ENCODE data around the gene USP24. TPM values are rescaled to one million over a fixed set of nuclear protein-coding genes. Genes with fewer than 3 reads are reported as not detected.

USP24 gene
- total RNA-seq, 1 donor from 2014 or later, result 57.1 TPM

- no peak overlapping the region for H3K27ac Mint-ChIP-seq
- no peaks in the 10 kb centered on the region for H3K9me3 Mint-ChIP-seq (ENCODE audit: low read depth)
- DNase-seq (ENCODE audit: low spot score, unreplicated experiment), result no peak
- H3K27me3 Mint-ChIP-seq, result no peaks in the 10 kb centered on the region
- H3K4me1 Mint-ChIP-seq (ENCODE audit: low read depth), result peaks cover 11% of the 10 kb centered on the region
- no peak for TF ChIP-seq CTCF (IDR thresholded peaks at IDR 0.05; ENCODE audit: unreplicated experiment)
- no peak overlapping the region for H3K4me3 Mint-ChIP-seq (ENCODE audit: low read depth)
- H3K36me3 Mint-ChIP-seq (ENCODE audit: insufficient read depth), result peaks cover 1% of the 10 kb centered on the region
These were observed 164.0 kb downstream of the USP24 start for GRCh38 chr1:55051169-55051568.

GRCh38 chr1:55050283-55050682 is 164.9 kb downstream of the USP24 start:
- H3K4me1 Mint-ChIP-seq (ENCODE audit: low read depth), result peaks cover 11% of the 10 kb centered on the region
- no peaks in the 10 kb centered on the region for H3K9me3 Mint-ChIP-seq (ENCODE audit: low read depth)
- no peak for TF ChIP-seq CTCF (IDR thresholded peaks at IDR 0.05; ENCODE audit: unreplicated experiment)
- peaks cover 2% of the 10 kb centered on the region for H3K36me3 Mint-ChIP-seq (ENCODE audit: insufficient read depth)
- no peak overlapping the region for H3K4me3 Mint-ChIP-seq (ENCODE audit: low read depth)
- no peak overlapping the region for H3K27ac Mint-ChIP-seq
- no peak for DNase-seq (ENCODE audit: low spot score, unreplicated experiment)
- no peaks in the 10 kb centered on the region for H3K27me3 Mint-ChIP-seq

GRCh38 chr1:55049914-55050278 is 165.3 kb downstream of the USP24 start:
- Mint-ChIP-seq H3K27ac (no peak overlapping the region), H3K27me3 (no peaks in the 10 kb centered on the region), H3K9me3 (ENCODE audit: low read depth) (no peaks in the 10 kb centered on the region), H3K4me1 (ENCODE audit: low read depth) (peaks cover 11% of the 10 kb centered on the region), H3K36me3 (ENCODE audit: insufficient read depth) (peaks cover 2% of the 10 kb centered on the region), H3K4me3 (ENCODE audit: low read depth) (no peak overlapping the region)
- no peak for DNase-seq (ENCODE audit: low spot score, unreplicated experiment)
- no peak for TF ChIP-seq CTCF (IDR thresholded peaks at IDR 0.05; ENCODE audit: unreplicated experiment)

- no peak overlapping the region for H3K4me3 Mint-ChIP-seq (ENCODE audit: low read depth)
- TF ChIP-seq CTCF (IDR thresholded peaks at IDR 0.05; ENCODE audit: unreplicated experiment), result no peak
- no peak for DNase-seq (ENCODE audit: low spot score, unreplicated experiment)
- H3K27ac Mint-ChIP-seq, result no peak overlapping the region
- peaks cover 11% of the 10 kb centered on the region for H3K4me1 Mint-ChIP-seq (ENCODE audit: low read depth)
- no peaks in the 10 kb centered on the region for H3K27me3 Mint-ChIP-seq
- no peaks in the 10 kb centered on the region for H3K9me3 Mint-ChIP-seq (ENCODE audit: low read depth)
- peaks cover 2% of the 10 kb centered on the region for H3K36me3 Mint-ChIP-seq (ENCODE audit: insufficient read depth)
These were observed 165.8 kb downstream of the USP24 start for GRCh38 chr1:55049271-55049913.

- Mint-ChIP-seq H3K9me3 (ENCODE audit: low read depth) (no peaks in the 10 kb centered on the region), H3K4me3 (ENCODE audit: low read depth) (no peak overlapping the region), H3K27ac (peak overlapping the region; percentile 67), H3K36me3 (ENCODE audit: insufficient read depth) (peaks cover 2% of the 10 kb centered on the region), H3K27me3 (no peaks in the 10 kb centered on the region), H3K4me1 (ENCODE audit: low read depth) (peaks cover 11% of the 10 kb centered on the region)
- no peak for TF ChIP-seq CTCF (IDR thresholded peaks at IDR 0.05; ENCODE audit: unreplicated experiment)
- DNase-seq (ENCODE audit: low spot score, unreplicated experiment), result no peak
These were observed 166.5 kb downstream of the USP24 start for GRCh38 chr1:55048453-55049270.
